Measurements from ENCODE around the gene ALAD.
"Not testable (repeated sequence)": the region's sequence is repeated elsewhere in the genome, so short reads cannot be mapped to it uniquely, and the experiment has no call there.

Gene ALAD

GRCh38 chr9:113373676-113374392, 27.2 kb downstream of the ALAD start:
- no peak for DNase-seq (ENCODE audit: low spot score)

GRCh38 chr9:113373256-113373655, 27.8 kb downstream of the ALAD start:
- DNase-seq (ENCODE audit: low spot score): no peak

DNA sequence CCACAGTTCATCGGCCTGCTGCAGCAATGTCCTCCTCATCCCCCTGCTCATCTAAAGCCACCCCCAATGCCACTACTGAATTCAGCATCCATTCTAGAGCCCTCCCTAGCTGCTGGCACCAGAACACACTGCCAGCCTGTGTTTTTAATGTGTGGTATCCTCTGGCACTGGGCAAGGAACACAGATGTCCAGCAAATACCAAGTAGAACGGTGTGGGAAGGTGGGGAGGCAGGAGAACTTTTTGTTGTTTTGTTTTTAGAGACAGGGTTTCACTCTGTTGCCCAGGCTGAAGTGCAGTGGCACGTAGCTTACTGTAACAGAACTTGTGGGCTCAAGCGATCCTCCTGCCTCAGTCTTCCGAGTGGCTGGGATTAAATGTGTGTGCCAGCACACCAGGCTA, 29.0 kb downstream of the ALAD start:
- DNase-seq (ENCODE audit: low spot score): no peak

DNA sequence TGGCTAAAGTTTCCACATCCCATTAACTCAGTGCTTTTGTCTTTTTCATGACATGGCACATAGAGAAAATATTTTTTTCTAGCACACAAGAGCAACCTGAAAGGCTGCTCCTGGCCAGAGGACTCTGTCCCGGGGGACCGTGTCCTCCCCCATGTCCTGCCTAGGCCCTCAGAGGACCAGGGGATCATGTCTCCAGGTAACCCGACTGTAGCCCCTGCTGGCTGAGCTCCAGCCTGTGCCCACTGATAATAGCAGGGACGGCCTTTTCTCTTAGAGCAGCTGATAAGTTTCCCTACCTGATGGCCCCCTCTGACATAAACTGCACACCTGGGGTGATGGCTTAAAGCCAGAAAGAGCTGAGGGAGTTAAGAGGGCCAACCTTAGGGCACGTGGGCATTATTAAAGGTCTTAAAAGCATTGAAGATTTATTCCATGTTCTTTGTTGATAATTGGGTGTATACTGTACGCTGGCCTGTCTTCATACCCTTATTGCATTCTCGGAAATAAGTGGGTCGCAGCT, 30.2 kb downstream of the ALAD start:
- no peak for DNase-seq (ENCODE audit: low spot score)

GRCh38 chr9:113369855-113370140, 31.3 kb downstream of the ALAD start:
- no peak for DNase-seq (ENCODE audit: low spot score)

DNA sequence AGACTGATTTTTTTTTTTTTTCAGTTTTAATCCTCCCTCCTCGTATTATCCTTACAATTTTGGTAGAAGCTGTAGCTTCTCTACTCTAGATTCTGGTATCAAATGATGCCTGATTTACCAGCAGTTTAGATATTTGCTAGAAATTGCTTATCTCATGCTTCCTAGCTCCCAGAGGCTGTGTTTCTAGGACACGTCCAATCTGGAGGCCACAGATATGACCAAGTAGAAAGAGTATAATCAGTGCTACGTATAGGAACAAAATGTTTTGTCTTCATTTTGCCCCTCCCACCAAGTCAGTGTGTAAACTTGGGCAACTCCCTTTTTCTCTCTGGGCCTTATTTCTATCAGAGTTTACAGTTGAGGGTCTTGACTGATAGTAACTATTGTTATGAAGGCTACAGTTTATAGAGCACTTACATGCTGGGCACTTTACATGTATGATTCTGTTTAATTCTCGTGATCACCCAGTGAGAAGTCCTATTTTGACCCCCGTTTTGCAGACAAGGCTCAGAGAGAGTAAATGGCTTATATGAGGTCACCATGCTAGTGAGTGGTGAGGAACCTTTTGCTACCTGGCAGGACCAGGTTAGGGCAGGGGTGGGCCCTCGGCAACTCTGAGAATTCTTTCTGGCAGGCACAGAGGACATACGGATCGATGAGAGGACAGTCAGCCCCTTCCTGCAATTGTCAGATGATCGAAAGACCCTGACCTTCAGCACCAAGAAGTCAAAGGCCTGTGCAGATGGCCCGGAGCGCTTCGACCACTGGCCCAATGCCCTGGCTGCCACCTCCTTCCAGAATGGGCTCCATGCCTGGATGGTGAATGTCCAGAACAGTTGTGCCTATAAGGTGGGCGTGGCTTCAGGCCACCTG, 31.9 kb downstream of the ALAD start:
- no peak for DNase-seq (ENCODE audit: low spot score)

- DNase-seq (ENCODE audit: low spot score): no peak
These were observed 32.6 kb downstream of the ALAD start for GRCh38 chr9:113368348-113368981.

GRCh38 chr9:113365652-113366051, 35.4 kb downstream of the ALAD start:
- not testable (repeated sequence) for DNase-seq (ENCODE audit: low spot score)

DNA sequence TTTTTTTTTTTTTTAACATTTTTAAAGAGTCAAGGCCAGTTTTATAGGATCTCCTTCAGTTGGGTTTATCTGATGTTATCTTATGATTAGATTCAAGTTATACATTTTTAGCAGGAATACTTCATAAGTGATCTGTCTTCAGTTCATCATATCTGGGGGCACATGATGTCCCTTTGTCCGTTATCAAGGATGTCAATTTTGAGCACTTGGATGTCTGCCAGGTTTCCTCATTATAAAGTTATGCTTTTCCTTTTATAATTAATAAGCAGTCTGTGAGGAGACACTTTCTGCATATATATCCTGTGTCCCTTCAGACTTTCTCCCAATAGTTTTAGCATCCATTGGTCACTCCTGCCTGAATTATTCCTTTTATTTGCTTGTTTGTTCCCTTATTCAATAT, 36.1 kb downstream of the ALAD start:
- no peak for DNase-seq (ENCODE audit: low spot score)

DNA sequence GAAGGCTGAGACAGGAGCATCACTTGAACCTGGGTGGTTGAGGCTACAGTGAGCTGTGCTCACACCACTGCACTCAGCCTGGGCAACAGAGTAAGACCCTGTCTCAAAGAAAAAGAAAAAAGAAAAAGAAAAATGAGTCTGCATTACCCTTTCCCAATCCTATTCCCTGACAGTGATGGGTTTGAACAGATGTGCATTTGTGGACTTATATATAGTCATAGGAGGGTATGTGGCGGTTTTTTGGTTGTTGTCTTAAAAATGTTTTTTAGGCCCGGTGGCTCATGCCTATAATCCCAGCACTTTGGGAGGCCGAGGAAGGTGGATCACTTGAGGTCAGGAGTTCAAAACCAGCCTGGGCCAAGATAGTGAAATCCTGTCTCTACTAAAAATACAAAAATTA, 37.7 kb downstream of the ALAD start:
- no peak for DNase-seq (ENCODE audit: low spot score)

GRCh38 chr9:113361304-113362018, 39.6 kb downstream of the ALAD start:
- DNase-seq (ENCODE audit: low spot score): no peak

DNA sequence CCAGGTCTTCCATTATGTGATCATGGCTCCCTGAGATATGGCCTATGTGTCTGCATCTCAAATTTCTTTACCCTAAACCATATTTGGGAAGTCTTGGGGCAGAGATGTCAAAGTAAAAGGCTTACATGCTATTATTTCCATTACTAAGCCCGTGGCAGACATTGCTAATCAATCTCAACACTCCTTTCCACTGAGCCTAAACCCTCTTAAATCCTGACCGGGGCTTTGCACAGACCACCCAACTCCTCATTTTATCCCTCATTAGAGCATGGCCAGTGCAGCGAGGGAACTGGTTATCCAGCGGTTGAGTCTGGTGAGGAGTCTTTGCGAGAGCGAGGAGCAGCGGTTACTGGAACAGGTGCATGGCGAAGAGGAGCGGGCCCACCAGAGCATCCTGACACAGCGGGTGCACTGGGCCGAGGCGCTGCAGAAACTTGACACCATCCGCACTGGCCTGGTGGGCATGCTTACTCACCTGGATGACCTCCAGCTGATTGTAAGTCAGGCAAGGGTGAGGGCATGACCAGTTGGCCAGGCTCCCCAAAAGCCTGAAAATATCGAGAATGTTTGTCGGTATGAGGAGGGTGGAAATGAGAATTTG, 40.7 kb downstream of the ALAD start:
- no peak for DNase-seq (ENCODE audit: low spot score)

- DNase-seq (ENCODE audit: low spot score): no peak
These were observed 41.7 kb downstream of the ALAD start for GRCh38 chr9:113359385-113359784.

DNA sequence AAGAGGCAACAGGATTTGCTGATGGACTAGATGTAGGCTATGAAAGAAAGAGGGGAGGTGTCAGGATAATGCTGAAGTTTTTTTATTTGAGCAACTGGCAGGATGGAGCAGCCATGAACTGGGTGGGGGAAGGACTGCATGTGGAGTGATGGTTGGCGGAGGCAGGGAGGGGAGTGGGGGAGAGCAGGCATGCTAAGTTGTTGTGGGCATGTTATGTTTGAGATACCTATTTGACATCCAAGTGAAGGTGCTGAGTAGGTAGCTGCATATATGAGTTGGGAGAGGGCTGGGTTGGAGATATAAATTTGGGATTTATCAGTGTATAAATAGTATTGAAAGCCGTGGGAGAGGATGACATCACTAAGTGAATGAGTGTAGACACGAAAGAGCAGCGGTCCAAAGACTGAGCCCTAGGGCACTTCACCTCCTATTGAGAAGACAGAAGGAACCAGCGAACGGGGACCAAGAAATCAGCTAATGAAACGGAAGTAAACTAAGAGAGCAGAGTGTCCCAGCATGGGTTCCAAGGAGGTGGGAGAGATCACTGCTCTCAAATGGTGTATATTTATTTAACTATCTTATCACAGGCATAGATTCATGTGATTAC, 44.3 kb downstream of the ALAD start:
- DNase-seq (ENCODE audit: low spot score): no peak

- DNase-seq (ENCODE audit: low spot score): peak; percentile 36
These were observed 46.0 kb downstream of the ALAD start for GRCh38 chr9:113355040-113355596.

DNA sequence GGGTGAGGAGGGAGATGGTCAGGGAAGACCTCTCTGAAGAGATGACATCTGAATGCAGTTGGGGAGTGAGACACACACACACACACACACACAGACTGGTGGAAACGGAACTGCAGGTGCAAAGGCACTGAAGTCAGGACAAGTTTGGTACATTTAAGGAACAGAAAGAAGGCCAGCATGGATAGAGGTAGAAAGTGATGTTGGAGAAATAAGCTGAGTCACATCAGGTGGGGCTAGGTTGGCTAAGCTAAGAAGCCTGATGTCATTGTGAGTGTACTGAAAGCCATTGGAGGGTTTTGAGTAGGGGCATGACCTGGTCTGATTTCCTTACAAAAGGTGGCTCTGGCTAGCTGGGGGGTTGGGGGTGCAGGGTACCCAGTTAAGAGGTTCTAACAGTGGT, 48.7 kb downstream of the ALAD start:
- DNase-seq (ENCODE audit: low spot score): peak; percentile 21

- DNase-seq (ENCODE audit: low spot score): no peak
These were observed 49.1 kb downstream of the ALAD start for GRCh38 chr9:113352006-113352405.

- DNase-seq (ENCODE audit: low spot score): no peak
These were observed 50.1 kb downstream of the ALAD start for GRCh38 chr9:113350937-113351336.

DNA sequence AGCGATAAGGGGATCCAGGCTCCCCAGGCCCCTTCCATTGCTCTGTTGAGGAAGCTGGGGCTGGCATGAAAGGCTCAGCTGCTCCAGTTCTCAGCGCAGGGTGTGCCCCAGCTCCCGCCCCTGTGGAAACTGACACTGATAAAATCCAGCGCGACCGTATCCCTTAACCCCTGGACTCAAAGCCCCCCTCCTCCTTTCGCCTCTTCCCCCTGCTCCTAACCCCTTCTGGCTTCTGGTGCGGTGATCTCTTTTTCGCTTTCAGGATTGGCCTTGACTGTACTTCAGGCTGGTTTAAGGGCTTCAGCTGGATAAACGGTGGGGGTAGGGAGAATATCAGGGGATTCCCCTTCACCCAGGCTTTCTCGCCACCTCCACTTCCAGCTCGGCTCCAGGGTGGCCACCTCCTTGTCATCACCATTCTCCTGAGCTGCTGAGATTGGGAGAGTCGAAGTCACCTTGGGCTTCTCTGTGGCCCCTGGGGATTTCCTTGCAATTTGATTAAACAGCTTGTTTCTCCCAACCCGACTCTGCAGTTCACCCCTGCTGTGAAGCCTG, 50.9 kb downstream of the ALAD start:
- no peak for DNase-seq (ENCODE audit: low spot score)

DNA sequence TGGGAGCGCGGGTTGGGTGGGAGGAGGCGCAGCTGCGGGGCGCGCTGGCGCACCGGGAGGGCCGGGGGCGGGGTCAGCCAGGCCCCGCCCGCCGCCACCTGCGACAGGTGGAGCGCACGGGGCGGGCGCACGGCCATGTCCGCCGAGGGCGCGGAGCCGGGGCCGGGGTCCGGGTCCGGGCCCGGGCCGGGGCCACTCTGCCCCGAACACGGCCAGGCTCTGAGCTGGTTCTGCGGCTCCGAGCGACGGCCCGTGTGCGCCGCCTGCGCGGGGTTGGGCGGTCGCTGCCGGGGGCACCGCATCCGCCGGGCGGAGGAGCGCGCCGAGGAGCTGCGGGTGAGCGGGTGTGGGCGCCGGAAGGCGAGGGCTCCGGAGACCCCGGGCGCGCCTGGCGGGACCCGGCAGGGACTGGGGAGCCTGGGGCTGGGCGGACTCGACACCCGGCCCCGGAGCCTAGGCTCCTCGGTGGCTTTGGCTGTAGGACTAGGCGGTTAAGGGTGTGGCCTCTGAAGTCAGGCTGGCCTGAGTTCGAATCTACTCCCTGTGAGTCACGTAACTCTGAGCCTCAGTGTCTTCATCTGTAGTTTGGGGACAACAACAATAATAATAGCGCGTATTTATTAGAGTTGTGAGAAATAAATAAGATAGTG, 51.5 kb downstream of the ALAD start, which contains the start of gene BSPRY:
TSS of gene BSPRY (plus strand) at position 97 of the 650 bp plus-strand sequence. CDS start at position 136, 39 bp downstream.
- no peak for DNase-seq (ENCODE audit: low spot score)

Measured in NAMALWA (cell line).